Psoas muscle (tissue), 8 donors: ENCODE data around the gene BTNL2. TPM values are rescaled to one million over a fixed set of nuclear protein-coding genes. Genes with fewer than 3 reads are reported as not detected.
"Not testable (repeated sequence)": the region's sequence is repeated elsewhere in the genome, so short reads cannot be mapped to it uniquely, and the experiment has no call there.

Source experiments
- ATAC-seq, 4 donors: fragments of 200-7000 bp; cut with Tn5 transposase; one replicate each; pipeline ENCODE4 v1.9.1; 2020; ENCODE audit warnings: moderate library complexity in 3 of 4, mild to moderate bottlenecking in 2 of 4
- DNase-seq, 2 donors: peaks; one replicate each; pipeline ENCODE4 v3.0.0-alpha.2; 2020
- H3K27ac ChIP-seq: fragments of 200-600 bp; one replicate; pipeline ENCODE4 v1.8.0; 2022
- H3K27me3 ChIP-seq, 3 donors: fragments of 200-600 bp in 1 of 3; one replicate each; pipeline versions ENCODE4 v1.6.1 to v1.8.0; 2013 to 2022; ENCODE audit warnings: low read length in 2 of 3, mild to moderate bottlenecking in 2 of 3, moderate library complexity in 1 of 3; ENCODE audit not compliant: insufficient read depth in 3 of 3
- H3K36me3 ChIP-seq, 2 donors: fragments of 200-600 bp in 1 of 2; one replicate each; pipeline versions ENCODE4 v1.6.1 to v1.8.0; 2013 to 2022; ENCODE audit warnings: low read depth in 1 of 2, mild to moderate bottlenecking in 1 of 2, moderate library complexity in 1 of 2; ENCODE audit not compliant: insufficient read depth in 1 of 2
- H3K4me1 ChIP-seq: fragments of 200-600 bp; one replicate; pipeline ENCODE4 v1.8.0; 2022
- H3K4me3 ChIP-seq: fragments of 200-600 bp; one replicate; pipeline ENCODE4 v1.8.0; 2022; ENCODE audit warnings: mild to moderate bottlenecking
- H3K9me3 ChIP-seq: fragments of 200-600 bp; one replicate; pipeline ENCODE4 v1.8.0; 2022
- WGBS, 3 donors: extraction: QIAGEN DNeasy Blood & Tissue Kit; methylation state at CpG; one replicate each; pipeline versions ENCODE4 v1.1.6 to v1.1.7; 2013; 5-methylcytosine and 5-hydroxymethylcytosine counted together
- intact Hi-C, 2 donors: fragments of 100-400 bp; cut with DNase I; formaldehyde crosslinking; loops; one replicate each; pipeline versions ENCODE4 v1.11.0 to v1.14.2; 2022
- polyA plus RNA-seq, 3 donors: library from polyadenylated mRNA; stranded (reverse); fragments of 200-250 nt; gene quantifications; one replicate each; pipeline ENCODE4 v1.2.3, GENCODE V29; 2013
- total RNA-seq, 4 donors: library from RNA; stranded (reverse); fragmentation: NEBNext Ultra II Directional in 2 of 4; extraction: Animal tissue kit (Norgen Biotek cat#: 25700) in 2 of 4; gene quantifications; one replicate each; pipeline versions ENCODE4 v1.2.1 to v1.2.4, GENCODE V29; 2021 to 2023
- TF ChIP-seq, protein P1 (sequence below): fragments of 200-600 bp; IDR thresholded peaks from one replicate; pipeline ENCODE4 v1.8.0; 2022; ENCODE audit warnings: antibody characterized with exemption
- donor health status: healthy with polysubstance abuse.
- donor health status: DM: no; HTN: no; CAD: no; lungs with moderate emphysema.
- donor health status: Bipolar disorder and iron deficiency.
- donor health status: healthy.
- donor health status: DM: yes; HTN: yes; CAD: no.
- donor health status: DM: no; HTN: no; CAD: no.
- donor health status: DM: no; HTN: no; CAD: no.
- donor health status: DM: yes; HTN: yes; CAD: no.

Gene BTNL2
- total and polyA plus RNA-seq, 7 donors = not detected

DNA sequence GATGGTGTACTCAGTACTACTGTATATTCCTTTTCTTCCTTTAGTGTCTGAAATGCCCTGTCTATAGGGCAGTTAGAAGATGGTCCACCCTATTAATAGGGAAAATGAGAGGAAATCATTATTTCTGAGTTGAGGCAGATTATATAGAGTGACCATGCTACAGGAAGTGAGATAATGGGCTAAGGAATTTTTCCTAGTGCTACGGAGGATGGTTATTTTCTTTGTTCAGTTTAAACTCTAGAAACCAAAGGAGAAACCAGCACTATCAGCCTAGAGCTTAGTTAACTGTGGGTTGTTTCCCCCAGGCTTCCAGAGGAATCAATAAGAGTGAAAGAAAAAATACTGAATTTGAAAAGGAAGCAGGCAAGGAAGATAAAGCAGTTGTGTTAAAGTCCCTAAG lies 35.8 kb downstream of the BTNL2 start:
- no peaks in the 10 kb centered on the region for H3K36me3 ChIP-seq
- ATAC-seq (no peak), DNase-seq (no peak)
- H3K27ac ChIP-seq = no peak overlapping the region
- no peaks in the 10 kb centered on the region for H3K4me1 ChIP-seq
- no peaks in the 10 kb centered on the region for H3K9me3 ChIP-seq
- 36 to 38% (median 37%) methylated on average over 1 of the region's 1 CpG for WGBS, 3 donors
- intact Hi-C loops = no loop called here
- H3K4me3 ChIP-seq = no peak overlapping the region
- TF ChIP-seq, protein P1, sequence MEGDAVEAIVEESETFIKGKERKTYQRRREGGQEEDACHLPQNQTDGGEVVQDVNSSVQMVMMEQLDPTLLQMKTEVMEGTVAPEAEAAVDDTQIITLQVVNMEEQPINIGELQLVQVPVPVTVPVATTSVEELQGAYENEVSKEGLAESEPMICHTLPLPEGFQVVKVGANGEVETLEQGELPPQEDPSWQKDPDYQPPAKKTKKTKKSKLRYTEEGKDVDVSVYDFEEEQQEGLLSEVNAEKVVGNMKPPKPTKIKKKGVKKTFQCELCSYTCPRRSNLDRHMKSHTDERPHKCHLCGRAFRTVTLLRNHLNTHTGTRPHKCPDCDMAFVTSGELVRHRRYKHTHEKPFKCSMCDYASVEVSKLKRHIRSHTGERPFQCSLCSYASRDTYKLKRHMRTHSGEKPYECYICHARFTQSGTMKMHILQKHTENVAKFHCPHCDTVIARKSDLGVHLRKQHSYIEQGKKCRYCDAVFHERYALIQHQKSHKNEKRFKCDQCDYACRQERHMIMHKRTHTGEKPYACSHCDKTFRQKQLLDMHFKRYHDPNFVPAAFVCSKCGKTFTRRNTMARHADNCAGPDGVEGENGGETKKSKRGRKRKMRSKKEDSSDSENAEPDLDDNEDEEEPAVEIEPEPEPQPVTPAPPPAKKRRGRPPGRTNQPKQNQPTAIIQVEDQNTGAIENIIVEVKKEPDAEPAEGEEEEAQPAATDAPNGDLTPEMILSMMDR = no peak
- no peaks in the 10 kb centered on the region for H3K27me3 ChIP-seq

DNA sequence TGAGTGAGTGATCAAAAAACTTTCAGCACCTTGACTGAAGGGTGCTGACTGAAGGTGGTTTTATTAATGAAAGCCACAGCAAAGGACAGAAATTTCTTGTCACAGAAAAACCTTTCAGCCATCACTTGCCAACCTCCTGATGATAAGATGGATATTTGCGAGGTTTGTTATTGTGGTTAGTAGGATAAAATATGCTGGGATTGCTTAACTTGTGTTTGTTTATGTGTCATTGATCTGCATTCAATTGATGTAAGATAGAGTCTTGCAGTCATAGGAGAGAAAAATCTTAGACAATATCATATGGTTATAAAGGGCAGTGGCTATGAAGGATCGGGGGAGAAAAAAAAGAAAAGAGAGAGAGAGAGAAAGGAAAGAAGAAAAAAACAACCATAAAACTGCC lies 36.5 kb downstream of the BTNL2 start:
- intact Hi-C loops = no loop called here
- Histone ChIP-seq H3K27me3 (no peaks in the 10 kb centered on the region), H3K9me3 (no peaks in the 10 kb centered on the region), H3K4me1 (no peaks in the 10 kb centered on the region), H3K4me3 (no peak overlapping the region), H3K36me3 (no peaks in the 10 kb centered on the region), H3K27ac (no peak overlapping the region)
- TF ChIP-seq, protein P1 = no peak
- 87 to 97% (median 89%) methylated on average over 2 of the region's 2 CpGs for WGBS, 3 donors
- no peak for ATAC-seq
- DNase-seq = no peak

DNA sequence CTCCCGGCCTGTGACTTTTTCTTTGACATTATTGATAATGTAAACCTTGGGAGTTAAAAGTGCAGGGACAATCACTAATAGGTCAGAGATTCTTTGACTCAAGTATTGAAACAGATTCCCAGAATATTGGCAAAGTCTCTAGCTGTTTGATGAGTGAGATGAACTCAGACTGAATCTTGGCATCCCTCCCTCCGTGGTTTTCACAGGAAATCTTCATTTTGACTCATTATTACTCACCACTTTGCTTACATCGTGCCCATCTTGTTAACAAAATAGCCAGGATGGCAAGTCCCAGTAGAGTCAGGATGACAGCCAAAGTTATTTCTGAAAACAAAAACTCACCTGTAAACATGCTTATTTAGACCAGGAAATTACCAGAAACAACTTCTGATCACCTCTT lies 37.3 kb downstream of the BTNL2 start:
- DNase-seq (no peak), ATAC-seq (no peak)
- no peak overlapping the region for H3K27ac ChIP-seq
- no peaks in the 10 kb centered on the region for H3K27me3 ChIP-seq
- no peaks in the 10 kb centered on the region for H3K36me3 ChIP-seq
- TF ChIP-seq, protein P1 = no peak
- intact Hi-C loops = no loop called here
- H3K9me3 ChIP-seq = no peaks in the 10 kb centered on the region
- H3K4me1 ChIP-seq = no peaks in the 10 kb centered on the region
- no peak overlapping the region for H3K4me3 ChIP-seq
- WGBS, 3 donors = 53 to 74% (median 56%) methylated on average over 3 of the region's 3 CpGs

DNA sequence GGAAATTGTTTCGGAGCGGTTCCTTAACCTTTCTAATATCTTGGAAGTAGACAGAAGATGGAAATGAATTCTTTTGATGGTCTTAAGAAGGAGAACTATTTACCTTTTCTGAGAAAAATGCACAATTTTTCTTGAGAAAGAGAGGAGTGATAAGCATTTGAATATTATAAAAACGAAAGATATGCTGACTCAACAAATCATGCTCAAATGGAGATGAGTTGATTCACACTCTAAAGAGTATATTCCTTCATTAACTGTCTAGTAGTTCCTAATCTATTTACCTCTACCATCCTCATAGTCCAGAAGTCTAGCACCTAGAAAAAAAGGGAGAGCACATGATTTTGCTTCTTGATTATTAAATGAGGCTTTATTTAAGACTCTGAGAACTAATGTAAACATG lies 39.3 kb downstream of the BTNL2 start:
- no peak for DNase-seq
- TF ChIP-seq, protein P1 = no peak
- intact Hi-C loops = no loop called here
- 75 to 93% (median 91%) methylated on average over 3 of the region's 3 CpGs for WGBS, 3 donors
- Histone ChIP-seq H3K27me3 (peaks cover 0 to 3% (median 0%) of the 10 kb centered on the region in 3 donors), H3K36me3 (no peaks in the 10 kb centered on the region), H3K9me3 (no peaks in the 10 kb centered on the region), H3K4me3 (no peak overlapping the region), H3K27ac (no peak overlapping the region), H3K4me1 (no peaks in the 10 kb centered on the region)
- no peak for ATAC-seq

DNA sequence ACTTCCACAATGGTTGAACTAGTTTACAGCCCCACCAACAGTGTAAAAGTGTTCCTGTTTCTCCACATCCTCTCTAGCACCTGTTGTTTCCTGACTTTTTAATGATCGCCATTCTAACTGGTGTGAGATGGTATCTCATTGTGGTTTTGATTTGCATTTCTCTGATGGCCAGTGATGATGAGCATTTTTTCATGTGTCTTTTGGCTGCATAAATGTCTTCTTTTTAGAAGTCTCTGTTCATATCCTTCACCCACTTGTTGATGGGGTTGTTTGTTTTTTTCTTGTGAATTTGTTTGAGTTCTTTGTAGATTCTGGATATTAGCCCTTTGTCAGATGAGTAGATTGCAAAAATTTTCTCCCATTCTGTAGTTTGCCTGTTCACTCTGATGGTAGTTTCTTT lies 47.8 kb downstream of the BTNL2 start:
- WGBS, 3 donors = no CpG with 5 or more reads among the region's 1 CpG
- intact Hi-C loops, ATAC-seq: not testable (repeated sequence)

DNA sequence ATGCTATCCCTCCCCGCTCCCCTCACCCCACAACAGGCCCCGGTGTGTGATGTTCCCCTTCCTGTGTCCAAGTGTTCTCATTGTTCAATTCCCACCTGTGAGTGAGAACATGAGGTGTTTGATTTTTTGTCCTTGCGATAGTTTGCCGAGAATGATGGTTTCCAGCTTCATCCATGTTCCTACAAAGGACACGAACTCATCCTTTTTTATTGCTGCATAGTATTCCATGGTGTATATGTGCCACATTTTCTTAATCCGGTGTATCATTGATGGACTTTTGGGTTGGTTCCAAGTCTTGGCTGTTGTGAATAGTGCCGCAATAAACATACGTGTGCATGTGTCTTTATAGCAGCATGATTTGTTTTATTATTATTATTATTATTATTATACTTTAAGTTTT lies 48.4 kb downstream of the BTNL2 start:
- ATAC-seq, H3K36me3 ChIP-seq, H3K4me1 ChIP-seq, H3K27me3 ChIP-seq, DNase-seq, H3K9me3 ChIP-seq, intact Hi-C loops, H3K4me3 ChIP-seq, H3K27ac ChIP-seq: not testable (repeated sequence)
- 81 to 98% (median 97%) methylated on average over 6 to 7 of the region's 8 CpGs for WGBS, 3 donors

More for the DNA sequence above, 47.8 kb downstream of the BTNL2 start:
- H3K4me1 ChIP-seq, H3K9me3 ChIP-seq, H3K36me3 ChIP-seq, H3K27ac ChIP-seq, H3K4me3 ChIP-seq, H3K27me3 ChIP-seq, DNase-seq: not testable (repeated sequence)
